GM12891 (cell line): Measurements from ENCODE around the gene MPZL1.
"Not testable (repeated sequence)": the region's sequence is repeated elsewhere in the genome, so short reads cannot be mapped to it uniquely, and the experiment has no call there.

Experiments used
- DNase-seq: peaks from one replicate; pipeline ENCODE4 v3.0.0; 2011; ENCODE audit warnings: low spot score; ENCODE audit not compliant: insufficient read length
- FAIRE-seq: peaks from 2 replicates; lab custom pipeline; 2011; peaks lifted over from hg19 to GRCh38; lab: Jason Lieb, UNC
- PAX5 ChIP-seq: IDR thresholded peaks from 2 replicates; pipeline ENCODE4 v1.6.1; 2011; ENCODE audit warnings: low read length, moderate library complexity, mild to moderate bottlenecking; ENCODE audit not compliant: insufficient read depth, severe bottlenecking
- POLR2A ChIP-seq: IDR thresholded peaks from 2 replicates; pipeline ENCODE4 v1.6.1; 2011; ENCODE audit warnings: low read depth, low read length, control low read depth
- POLR2AphosphoS5 ChIP-seq: IDR thresholded peaks from 2 replicates; pipeline ENCODE4 v1.6.1; 2011; ENCODE audit warnings: low read depth, low read length, control low read depth
- POU2F2 ChIP-seq: IDR thresholded peaks from 2 replicates; pipeline ENCODE4 v1.6.1; 2011; ENCODE audit warnings: low read depth, mild to moderate bottlenecking, control low read depth, low read length, moderate library complexity
- SPI1 ChIP-seq: IDR thresholded peaks from 2 replicates; pipeline ENCODE4 v1.6.1; 2011; ENCODE audit warnings: low read depth, low read length, control low read depth
- TAF1 ChIP-seq: IDR thresholded peaks from 2 replicates; pipeline ENCODE4 v1.6.1; 2011; ENCODE audit warnings: low read depth, low read length, control low read depth

Gene MPZL1

GRCh38 chr1:167820684-167821355, 99.0 kb downstream of the MPZL1 start:
- TF ChIP-seq PAX5, result no peak
- TF ChIP-seq SPI1, result no peak
- TF ChIP-seq POLR2AphosphoS5, result no peak
- TF ChIP-seq POU2F2, result no peak
- TF ChIP-seq POLR2A, result no peak
- TF ChIP-seq TAF1, result no peak
- FAIRE-seq (no peak), DNase-seq (no peak)

GRCh38 chr1:167821356-167821685, 99.5 kb downstream of the MPZL1 start:
- DNase-seq (no peak), FAIRE-seq (no peak)
- TF ChIP-seq PAX5, result no peak
- no peak for TF ChIP-seq POLR2A
- TF ChIP-seq SPI1, result no peak
- no peak for TF ChIP-seq POLR2AphosphoS5
- no peak for TF ChIP-seq TAF1
- no peak for TF ChIP-seq POU2F2

GRCh38 chr1:167821969-167822685, 100.3 kb downstream of the MPZL1 start:
- no peak for TF ChIP-seq PAX5
- FAIRE-seq, result no peak

GRCh38 chr1:167824163-167824794, 102.5 kb downstream of the MPZL1 start:
- FAIRE-seq, result no peak
- TF ChIP-seq SPI1 (no peak), POU2F2 (no peak), TAF1 (no peak), POLR2AphosphoS5 (no peak), PAX5 (no peak), POLR2A (no peak)

More at GRCh38 chr1:167821969-167822685, 100.3 kb downstream of the MPZL1 start:
- no peak for DNase-seq

GRCh38 chr1:167825419-167826079, 103.8 kb downstream of the MPZL1 start:
- FAIRE-seq, result no peak

More at GRCh38 chr1:167824163-167824794, 102.5 kb downstream of the MPZL1 start:
- DNase-seq, result no peak

GRCh38 chr1:167826127-167826526, 104.3 kb downstream of the MPZL1 start:
- TF ChIP-seq POLR2A, result no peak
- FAIRE-seq (no peak), DNase-seq (no peak)

More at GRCh38 chr1:167825419-167826079, 103.8 kb downstream of the MPZL1 start:
- TF ChIP-seq TAF1 (no peak), POU2F2 (no peak), SPI1 (no peak), POLR2A (no peak), POLR2AphosphoS5 (no peak), PAX5 (no peak)
- no peak for DNase-seq

GRCh38 chr1:167829868-167830267, 108.1 kb downstream of the MPZL1 start:
- no peak for TF ChIP-seq POU2F2
- no peak for TF ChIP-seq POLR2AphosphoS5
- no peak for TF ChIP-seq TAF1
- TF ChIP-seq POLR2A, result no peak
- no peak for TF ChIP-seq SPI1
- no peak for TF ChIP-seq PAX5
- FAIRE-seq (no peak), DNase-seq (no peak)

- not testable (repeated sequence) for FAIRE-seq
Measured at GRCh38 chr1:167830668-167831067, 108.9 kb downstream of the MPZL1 start.

GRCh38 chr1:167832693-167833092, 110.9 kb downstream of the MPZL1 start:
- FAIRE-seq (no peak), DNase-seq (no peak)
- TF ChIP-seq POLR2A, result no peak
- no peak for TF ChIP-seq TAF1
- no peak for TF ChIP-seq PAX5
- no peak for TF ChIP-seq SPI1
- no peak for TF ChIP-seq POU2F2
- no peak for TF ChIP-seq POLR2AphosphoS5

More at GRCh38 chr1:167830668-167831067, 108.9 kb downstream of the MPZL1 start:
- DNase-seq, result not testable (repeated sequence)

- TF ChIP-seq POLR2A (no peak), POU2F2 (no peak), PAX5 (no peak)
- DNase-seq (no peak), FAIRE-seq (no peak)
Measured at GRCh38 chr1:167833904-167834303, 112.1 kb downstream of the MPZL1 start.
